ENCODE data around the gene STAMBPL1. TPM values are rescaled to one million over a fixed set of nuclear protein-coding genes. Genes with fewer than 3 reads are reported as not detected.

The STAMBPL1 gene
- total RNA-seq, 1 donor from 2014 or later = 6.8 TPM

DNA sequence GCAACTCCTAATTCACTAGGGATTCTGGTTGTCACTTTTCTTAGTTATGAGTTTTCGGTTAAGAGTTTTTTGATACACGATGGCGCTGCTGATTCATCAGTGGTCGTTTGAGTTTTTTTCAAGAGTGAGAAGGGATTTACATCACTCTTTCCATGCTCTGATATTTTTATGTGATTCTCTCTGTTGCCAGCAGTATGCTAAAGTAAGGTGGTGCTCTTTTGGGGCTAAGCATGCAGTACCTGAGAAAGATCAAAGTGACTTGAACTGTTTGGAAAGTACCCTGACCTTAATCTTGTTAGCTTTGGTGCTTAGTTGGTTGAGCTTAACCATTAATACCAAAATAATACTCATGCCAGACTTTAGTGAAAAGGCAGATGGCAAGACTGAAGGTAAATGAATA is 28.1 kb downstream of the STAMBPL1 start:
- Histone ChIP-seq H3K27me3 (no peaks in the 10 kb centered on the region), H3K9me3 (no peaks in the 10 kb centered on the region), H3K36me3 (peaks cover 5% of the 10 kb centered on the region), H3K27ac (no peak overlapping the region), H3K4me1 (no peaks in the 10 kb centered on the region), H3K4me3 (no peak overlapping the region)
- ATAC-seq = no peak
- intact Hi-C loops (cut with DNase I) = no loop called here
- TF ChIP-seq, protein P1, sequence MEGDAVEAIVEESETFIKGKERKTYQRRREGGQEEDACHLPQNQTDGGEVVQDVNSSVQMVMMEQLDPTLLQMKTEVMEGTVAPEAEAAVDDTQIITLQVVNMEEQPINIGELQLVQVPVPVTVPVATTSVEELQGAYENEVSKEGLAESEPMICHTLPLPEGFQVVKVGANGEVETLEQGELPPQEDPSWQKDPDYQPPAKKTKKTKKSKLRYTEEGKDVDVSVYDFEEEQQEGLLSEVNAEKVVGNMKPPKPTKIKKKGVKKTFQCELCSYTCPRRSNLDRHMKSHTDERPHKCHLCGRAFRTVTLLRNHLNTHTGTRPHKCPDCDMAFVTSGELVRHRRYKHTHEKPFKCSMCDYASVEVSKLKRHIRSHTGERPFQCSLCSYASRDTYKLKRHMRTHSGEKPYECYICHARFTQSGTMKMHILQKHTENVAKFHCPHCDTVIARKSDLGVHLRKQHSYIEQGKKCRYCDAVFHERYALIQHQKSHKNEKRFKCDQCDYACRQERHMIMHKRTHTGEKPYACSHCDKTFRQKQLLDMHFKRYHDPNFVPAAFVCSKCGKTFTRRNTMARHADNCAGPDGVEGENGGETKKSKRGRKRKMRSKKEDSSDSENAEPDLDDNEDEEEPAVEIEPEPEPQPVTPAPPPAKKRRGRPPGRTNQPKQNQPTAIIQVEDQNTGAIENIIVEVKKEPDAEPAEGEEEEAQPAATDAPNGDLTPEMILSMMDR (IDR thresholded peaks at IDR 0.05) = no peak
- DNase-seq = no peak

DNA sequence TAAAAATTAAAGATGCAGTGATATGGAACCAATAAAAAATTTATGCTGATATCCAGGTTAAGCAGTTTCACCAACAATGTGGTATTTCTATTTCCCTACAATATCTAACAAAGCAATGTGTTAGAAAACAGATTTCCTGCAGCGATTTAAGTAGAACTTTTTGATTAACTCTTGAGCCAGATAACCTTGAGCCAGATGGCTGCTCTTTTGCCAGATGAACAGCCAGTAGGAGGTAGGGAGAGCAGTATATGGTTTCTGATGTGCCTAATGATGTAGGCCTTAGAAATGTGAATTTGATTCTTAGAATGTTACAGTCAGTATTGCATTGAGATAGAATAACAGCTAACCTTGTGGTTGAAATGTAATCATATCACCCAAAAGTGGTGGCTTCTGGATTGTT is 31.1 kb downstream of the STAMBPL1 start:
- Histone ChIP-seq H3K9me3 (no peaks in the 10 kb centered on the region), H3K36me3 (no peaks in the 10 kb centered on the region), H3K27ac (no peak overlapping the region), H3K27me3 (no peaks in the 10 kb centered on the region), H3K4me1 (no peaks in the 10 kb centered on the region), H3K4me3 (no peak overlapping the region)
- DNase-seq = no peak
- TF ChIP-seq, protein P1 (IDR thresholded peaks at IDR 0.05) = no peak
- no peak for ATAC-seq
- intact Hi-C loops (cut with DNase I) = no loop called here

DNA sequence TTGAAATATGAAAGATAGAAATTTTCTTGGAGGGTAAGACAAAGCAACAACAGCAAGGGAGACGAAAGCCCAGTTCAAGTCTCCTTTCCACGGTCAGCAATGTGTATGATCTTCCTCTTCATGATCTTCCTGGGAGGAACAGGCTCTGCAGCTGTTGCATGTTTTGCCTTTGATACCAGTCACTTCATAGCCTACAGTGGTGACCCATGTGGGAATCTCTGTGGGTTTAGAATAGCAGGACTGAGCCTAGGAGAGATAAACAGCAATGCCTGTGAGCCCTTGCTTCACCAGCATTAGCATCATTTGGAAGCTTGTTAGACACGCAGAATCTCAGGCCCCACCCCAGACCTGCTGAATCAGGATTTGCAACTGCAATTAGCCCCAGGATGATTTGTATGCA is 31.8 kb downstream of the STAMBPL1 start:
- H3K27me3 ChIP-seq = no peaks in the 10 kb centered on the region
- H3K9me3 ChIP-seq = no peaks in the 10 kb centered on the region
- ATAC-seq = no peak
- H3K36me3 ChIP-seq = no peaks in the 10 kb centered on the region
- H3K4me1 ChIP-seq = no peaks in the 10 kb centered on the region
- H3K4me3 ChIP-seq = no peak overlapping the region
- TF ChIP-seq, protein P1 (IDR thresholded peaks at IDR 0.05) = no peak
- no peak for DNase-seq
- H3K27ac ChIP-seq = no peak overlapping the region
- intact Hi-C loops (cut with DNase I) = no loop called here

DNA sequence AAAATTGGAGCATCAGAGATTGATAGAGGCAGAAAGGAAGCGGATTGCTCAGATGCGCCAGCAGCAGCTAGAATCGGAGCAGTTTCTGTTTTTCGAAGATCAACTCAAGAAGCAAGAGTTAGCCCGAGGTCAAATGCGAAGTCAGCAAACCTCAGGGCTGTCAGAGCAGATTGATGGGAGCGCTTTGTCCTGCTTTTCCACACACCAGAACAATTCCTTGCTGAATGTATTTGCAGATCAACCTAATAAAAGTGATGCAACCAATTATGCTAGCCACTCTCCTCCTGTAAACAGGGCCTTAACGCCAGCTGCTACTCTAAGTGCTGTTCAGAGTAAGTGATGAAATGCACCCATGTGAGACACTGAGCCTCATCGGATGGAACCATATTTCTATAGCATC is 33.1 kb downstream of the STAMBPL1 start:
- H3K9me3 ChIP-seq = no peaks in the 10 kb centered on the region
- TF ChIP-seq, protein P1 (IDR thresholded peaks at IDR 0.05) = no peak
- no peak overlapping the region for H3K4me3 ChIP-seq
- H3K4me1 ChIP-seq = no peaks in the 10 kb centered on the region
- ATAC-seq (no peak), DNase-seq (no peak)
- intact Hi-C loops (cut with DNase I) = no loop called here
- H3K27ac ChIP-seq = no peak overlapping the region
- H3K36me3 ChIP-seq = no peaks in the 10 kb centered on the region
- H3K27me3 ChIP-seq = no peaks in the 10 kb centered on the region

DNA sequence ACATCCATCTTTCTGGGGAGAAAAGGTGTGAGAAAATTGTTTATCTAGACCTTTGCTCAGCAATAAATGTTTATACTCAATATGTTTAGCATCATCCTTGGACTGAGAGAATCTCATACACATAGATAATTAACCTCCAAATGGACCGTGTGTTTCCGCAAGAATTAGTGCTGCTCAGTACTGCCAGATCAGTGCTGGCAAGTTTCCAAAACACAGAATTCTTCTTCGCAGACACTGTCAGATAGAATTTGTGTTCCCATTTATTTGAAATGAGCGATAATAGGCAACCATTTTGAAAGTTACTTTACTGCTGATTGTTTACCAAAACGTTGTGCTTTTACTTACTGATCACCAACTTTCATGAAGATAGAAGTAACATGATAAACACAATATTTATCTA is 33.7 kb downstream of the STAMBPL1 start:
- intact Hi-C loops (cut with DNase I) = no loop called here
- H3K36me3 ChIP-seq = no peaks in the 10 kb centered on the region
- no peaks in the 10 kb centered on the region for H3K9me3 ChIP-seq
- TF ChIP-seq, protein P1 (IDR thresholded peaks at IDR 0.05) = no peak
- H3K27me3 ChIP-seq = no peaks in the 10 kb centered on the region
- no peak overlapping the region for H3K4me3 ChIP-seq
- H3K27ac ChIP-seq = no peak overlapping the region
- ATAC-seq (no peak), DNase-seq (no peak)
- no peaks in the 10 kb centered on the region for H3K4me1 ChIP-seq

DNA sequence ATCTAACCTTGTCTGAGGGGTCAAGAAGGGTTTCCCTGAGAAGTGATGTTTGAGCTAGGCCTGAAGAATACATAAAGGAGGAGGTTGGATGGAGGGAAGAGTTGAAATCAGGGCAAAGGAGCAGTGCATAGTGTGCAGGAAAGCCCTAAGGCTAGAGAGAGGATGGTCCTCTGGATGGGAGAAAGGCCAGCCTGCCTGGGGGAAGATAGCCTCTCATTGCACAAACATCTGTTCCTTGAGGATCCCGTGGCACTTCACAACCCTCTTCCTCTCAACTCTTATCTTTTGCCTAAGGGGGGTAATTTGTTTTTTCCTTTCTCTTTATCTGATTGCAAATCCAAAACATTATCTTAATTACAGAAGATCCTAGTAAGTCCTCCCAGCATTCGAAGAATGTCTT is 35.7 kb downstream of the STAMBPL1 start:
- Histone ChIP-seq H3K4me3 (no peak overlapping the region), H3K36me3 (no peaks in the 10 kb centered on the region), H3K4me1 (no peaks in the 10 kb centered on the region), H3K27ac (no peak overlapping the region), H3K9me3 (no peaks in the 10 kb centered on the region), H3K27me3 (no peaks in the 10 kb centered on the region)
- TF ChIP-seq, protein P1 (IDR thresholded peaks at IDR 0.05) = no peak
- intact Hi-C loops (cut with DNase I) = no loop called here
- DNase-seq = no peak
- ATAC-seq = no peak

Data from upper lobe of right lung (tissue), 1 donor.